H1 (cell line): ENCODE results near the gene CELF5. TPM values are rescaled to one million over a fixed set of nuclear protein-coding genes. Genes with fewer than 3 reads are reported as not detected.

ENCODE experiments used
- FOSL1 ChIP-seq: IDR thresholded peaks from 2 replicates; pipeline ENCODE4 v1.6.1; 2011; ENCODE audit warnings: mild to moderate bottlenecking, low read depth, low read length, moderate library complexity; ENCODE audit not compliant: insufficient read depth
- RFX5 ChIP-seq: IDR thresholded peaks from 2 replicates; pipeline ENCODE4 v1.6.1; 2011; ENCODE audit warnings: low read depth, low read length, improper control_type of control experiment, borderline replicate concordance
- polyA plus RNA-seq, 7 experiments: library from polyadenylated mRNA; depleted of rRNA in 3 of 7; stranded (reverse) in 5 of 7; unstranded in 2 of 7; fragments of >200 nt in 5 of 7; fragments of 200-250 nt in 2 of 7; gene quantifications; 1 replicate in 5 of 7; 2 replicates in 1 of 7; 4 replicates in 1 of 7; pipeline versions ENCODE4 v1.2.1 to v1.2.3, GENCODE V29; 2011 to 2013; ENCODE audit warnings: missing spikeins in 2 of 7, mixed read lengths in 2 of 7
- total RNA-seq: library from RNA; stranded (reverse); fragmentation: NEBNext Ultra II Directional; extraction: Animal tissue kit (Norgen Biotek cat#: 25700); gene quantifications from 2 replicates; pipeline ENCODE4 v1.2.1, GENCODE V29; 2021

The CELF5 gene
- total and polyA plus RNA-seq, 2 of the 8 experiments (the other 6 are each of a cell fraction or from before 2014, with no cell fraction given) = 9.8 to 15.0 TPM

GRCh38 chr19:3188627-3189596, 35.5 kb upstream of the CELF5 start (continued):
- TF ChIP-seq RFX5 (no peak), FOSL1 (no peak)
